Retinal pigment epithelial cell (primary cell): ENCODE results near the gene SLC29A4.
"Not testable (repeated sequence)": the region's sequence is repeated elsewhere in the genome, so short reads cannot be mapped to it uniquely, and the experiment has no call there.

Experiments used
- DNase-seq: peaks from one replicate; pipeline ENCODE4 v3.0.0-alpha.2; 2010; ENCODE audit warnings: low read depth
- H3K4me3 ChIP-seq: 2 replicates; pipeline ENCODE4 v1.5.1; 2011; ENCODE audit warnings: mild to moderate bottlenecking, low read length, control low read depth, moderate library complexity
- TF ChIP-seq, protein P1 (sequence below): conservative IDR thresholded peaks from 2 replicates; pipeline ENCODE4 v1.5.1; 2011; ENCODE audit warnings: low read depth, low read length, control low read depth, inconsistent platforms

Gene SLC29A4

DNA sequence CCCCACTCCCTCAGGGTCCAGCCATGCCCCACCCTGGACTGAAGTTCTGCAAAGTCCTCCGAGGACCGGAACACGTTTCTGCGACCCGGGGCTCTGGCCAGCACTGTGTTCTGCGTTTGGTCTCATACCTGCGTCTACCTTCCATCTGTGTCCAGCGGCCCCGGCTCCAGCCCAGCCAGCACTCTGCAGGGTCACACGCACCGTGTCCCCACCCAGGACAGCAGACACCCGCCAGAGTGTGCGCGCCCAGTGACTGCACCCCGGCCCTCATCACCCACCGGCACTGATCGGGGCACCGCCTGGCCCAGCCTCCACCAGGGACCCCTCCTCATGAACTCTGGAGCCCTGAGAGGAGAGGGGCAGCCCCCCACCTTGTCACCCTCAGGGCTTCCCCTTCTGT is 20.3 kb downstream of the SLC29A4 start:
- H3K4me3 ChIP-seq = no peak overlapping the region
- TF ChIP-seq, protein P1, sequence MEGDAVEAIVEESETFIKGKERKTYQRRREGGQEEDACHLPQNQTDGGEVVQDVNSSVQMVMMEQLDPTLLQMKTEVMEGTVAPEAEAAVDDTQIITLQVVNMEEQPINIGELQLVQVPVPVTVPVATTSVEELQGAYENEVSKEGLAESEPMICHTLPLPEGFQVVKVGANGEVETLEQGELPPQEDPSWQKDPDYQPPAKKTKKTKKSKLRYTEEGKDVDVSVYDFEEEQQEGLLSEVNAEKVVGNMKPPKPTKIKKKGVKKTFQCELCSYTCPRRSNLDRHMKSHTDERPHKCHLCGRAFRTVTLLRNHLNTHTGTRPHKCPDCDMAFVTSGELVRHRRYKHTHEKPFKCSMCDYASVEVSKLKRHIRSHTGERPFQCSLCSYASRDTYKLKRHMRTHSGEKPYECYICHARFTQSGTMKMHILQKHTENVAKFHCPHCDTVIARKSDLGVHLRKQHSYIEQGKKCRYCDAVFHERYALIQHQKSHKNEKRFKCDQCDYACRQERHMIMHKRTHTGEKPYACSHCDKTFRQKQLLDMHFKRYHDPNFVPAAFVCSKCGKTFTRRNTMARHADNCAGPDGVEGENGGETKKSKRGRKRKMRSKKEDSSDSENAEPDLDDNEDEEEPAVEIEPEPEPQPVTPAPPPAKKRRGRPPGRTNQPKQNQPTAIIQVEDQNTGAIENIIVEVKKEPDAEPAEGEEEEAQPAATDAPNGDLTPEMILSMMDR = no peak

DNA sequence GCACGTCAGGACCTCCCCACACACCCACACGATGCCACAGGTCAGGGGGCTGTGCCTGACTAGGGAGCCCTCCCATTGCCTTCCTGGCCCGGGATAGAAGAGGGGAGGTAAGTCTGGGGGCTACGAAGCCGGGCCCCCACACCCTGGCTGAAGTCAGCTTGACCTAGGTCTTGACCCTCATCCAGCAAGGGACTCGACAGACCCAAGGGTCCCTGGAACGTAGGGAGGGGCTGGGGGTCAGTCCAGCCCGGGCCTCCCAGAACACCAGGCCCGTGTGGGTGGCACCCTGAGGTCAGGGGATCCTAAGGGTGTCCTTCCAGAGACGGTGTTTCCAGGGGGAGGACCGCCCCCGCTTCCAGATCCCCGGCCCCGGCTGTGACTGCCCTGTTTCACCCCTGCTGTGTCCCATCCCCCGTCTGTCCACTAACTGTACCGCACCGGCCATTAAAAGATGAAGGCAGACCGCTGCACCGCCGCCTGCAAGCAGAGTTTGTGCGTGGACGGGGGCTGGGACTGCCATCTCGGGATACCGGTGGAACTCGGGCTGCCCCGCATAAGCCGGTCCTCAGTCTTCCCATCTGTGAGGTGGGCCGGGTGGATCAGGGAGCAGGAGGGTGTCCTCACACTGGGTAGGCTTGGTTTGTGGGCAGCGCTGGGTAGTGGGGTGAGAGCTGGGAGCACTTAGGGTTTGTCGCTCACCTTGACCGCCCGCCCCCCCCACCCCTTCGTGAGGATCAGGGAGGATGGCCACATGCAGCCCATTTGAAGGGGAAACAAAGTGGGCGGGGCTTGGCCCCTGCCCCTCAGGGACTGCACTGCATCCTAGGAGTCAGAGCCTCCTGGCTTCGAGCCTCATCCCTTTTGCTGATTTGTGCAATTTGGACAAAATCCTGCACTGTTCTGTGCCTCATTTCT is 21.1 kb downstream of the SLC29A4 start:
- DNase-seq = no peak
- no peak overlapping the region for H3K4me3 ChIP-seq
- TF ChIP-seq, protein P1 = no peak

More for the DNA sequence above, 20.3 kb downstream of the SLC29A4 start:
- no peak for DNase-seq

DNA sequence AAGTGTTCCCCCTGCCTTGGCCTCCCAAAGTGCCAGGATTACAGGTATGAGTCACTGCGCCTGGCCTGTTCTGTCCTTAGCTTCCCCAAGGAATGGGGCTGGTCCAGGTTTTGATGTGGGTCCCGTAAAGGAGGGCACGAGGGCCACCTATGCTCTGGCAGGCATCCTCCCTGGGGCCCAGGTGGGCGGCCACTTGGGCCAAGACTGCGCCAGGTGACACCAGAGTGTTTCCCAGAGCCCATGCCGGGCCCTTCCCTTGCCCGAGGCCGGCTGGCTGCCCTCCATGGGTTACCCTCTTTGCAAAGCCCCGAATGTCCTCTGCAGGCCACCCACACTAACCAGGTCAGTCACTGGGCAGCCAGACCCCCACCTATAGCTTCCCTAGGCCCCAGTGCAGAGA is 22.3 kb downstream of the SLC29A4 start:
- H3K4me3 ChIP-seq, DNase-seq: not testable (repeated sequence)

DNA sequence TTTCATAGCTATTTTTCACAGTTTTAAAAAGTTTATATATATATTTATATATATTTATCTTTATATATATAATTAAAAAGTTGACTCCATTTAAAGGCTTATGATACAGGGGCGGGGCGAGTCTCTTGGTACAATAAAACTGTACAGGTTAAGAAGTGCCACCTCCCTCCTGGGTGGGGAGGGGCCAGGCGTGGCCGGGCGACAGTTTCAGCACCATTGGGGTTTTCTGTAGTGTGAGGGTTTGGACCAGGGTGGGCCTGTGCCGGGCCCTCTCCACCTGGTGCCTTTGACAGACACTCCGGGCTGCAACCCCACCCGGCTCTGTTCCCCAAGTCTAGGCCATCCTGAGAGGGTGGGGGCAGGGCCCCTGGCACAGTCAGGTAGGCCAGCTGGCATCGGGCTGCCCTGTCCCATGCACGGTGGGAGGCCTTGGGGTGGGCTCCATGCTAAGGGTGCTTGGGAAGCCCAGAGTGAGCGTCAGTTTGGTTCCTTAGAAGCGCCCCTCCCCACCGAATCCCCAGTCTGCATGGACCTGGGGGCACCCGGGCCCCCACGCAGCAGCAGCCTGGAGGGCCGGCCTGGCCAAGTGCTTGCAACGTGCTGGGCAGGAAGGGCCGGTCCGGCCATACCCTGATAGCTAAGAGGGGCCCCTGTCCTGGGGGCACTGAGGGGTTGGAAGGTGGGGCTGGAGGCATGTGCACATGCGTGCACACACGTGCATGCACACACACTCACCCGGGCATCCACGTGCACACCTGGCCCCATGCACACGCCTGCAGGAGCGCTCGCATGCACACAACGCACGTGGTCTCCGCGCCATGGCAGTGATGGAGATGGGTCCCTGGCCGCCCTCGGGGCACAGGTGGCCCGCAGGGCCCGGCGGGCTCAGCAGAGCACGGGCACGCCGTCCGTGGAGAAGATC is 24.7 kb downstream of the SLC29A4 start:
- not testable (repeated sequence) for DNase-seq, H3K4me3 ChIP-seq

DNA sequence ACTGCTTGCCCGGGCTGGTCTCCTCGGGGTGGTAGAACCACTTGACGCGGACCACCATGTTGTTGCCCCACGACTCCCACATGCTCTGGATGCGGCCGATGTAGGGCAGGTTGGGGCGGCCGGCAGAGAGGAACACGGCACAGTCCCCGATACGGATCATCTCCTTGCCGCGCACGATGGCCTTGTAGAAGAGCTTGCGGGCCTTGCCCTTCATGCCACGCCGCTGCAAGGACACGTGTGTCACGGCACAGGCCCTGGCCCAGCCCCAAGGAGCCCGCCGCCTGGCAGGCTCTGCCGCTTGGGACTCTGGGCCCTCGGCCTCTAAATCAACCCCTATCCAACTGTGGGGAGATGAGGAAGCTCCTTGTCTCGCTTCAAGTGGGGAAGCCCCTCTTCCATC is 26.4 kb downstream of the SLC29A4 start:
- no peak overlapping the region for H3K4me3 ChIP-seq
- TF ChIP-seq, protein P1 = no peak
- no peak for DNase-seq

DNA sequence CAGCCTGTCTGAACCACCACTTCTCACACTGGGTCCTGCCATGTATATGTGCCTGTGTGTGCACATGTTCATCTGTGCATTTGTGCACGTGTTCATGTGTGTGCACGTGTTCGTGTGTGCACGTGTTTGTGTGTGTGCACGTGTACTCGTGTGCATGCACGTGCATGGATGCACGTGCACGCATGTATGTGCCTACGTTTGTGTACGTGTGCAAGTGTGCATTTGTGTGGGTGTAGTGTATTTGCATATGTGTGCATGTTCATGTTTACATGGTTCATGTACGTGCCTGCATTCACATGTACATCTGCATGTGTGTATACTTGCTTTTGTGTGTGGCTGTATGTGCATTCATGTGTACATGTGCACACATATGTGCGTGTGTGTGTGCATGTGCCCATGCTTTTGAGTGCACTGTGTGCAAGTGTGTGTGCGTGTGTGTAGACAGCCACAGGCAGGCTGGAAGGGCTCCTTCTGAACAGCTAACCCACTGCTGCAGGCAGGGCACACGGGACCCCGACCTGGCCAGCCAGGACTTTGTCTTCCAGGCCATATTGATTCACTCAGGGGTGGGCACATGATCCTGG is 28.2 kb downstream of the SLC29A4 start:
- DNase-seq = no peak
- TF ChIP-seq, protein P1 = no peak
- no peak overlapping the region for H3K4me3 ChIP-seq

DNA sequence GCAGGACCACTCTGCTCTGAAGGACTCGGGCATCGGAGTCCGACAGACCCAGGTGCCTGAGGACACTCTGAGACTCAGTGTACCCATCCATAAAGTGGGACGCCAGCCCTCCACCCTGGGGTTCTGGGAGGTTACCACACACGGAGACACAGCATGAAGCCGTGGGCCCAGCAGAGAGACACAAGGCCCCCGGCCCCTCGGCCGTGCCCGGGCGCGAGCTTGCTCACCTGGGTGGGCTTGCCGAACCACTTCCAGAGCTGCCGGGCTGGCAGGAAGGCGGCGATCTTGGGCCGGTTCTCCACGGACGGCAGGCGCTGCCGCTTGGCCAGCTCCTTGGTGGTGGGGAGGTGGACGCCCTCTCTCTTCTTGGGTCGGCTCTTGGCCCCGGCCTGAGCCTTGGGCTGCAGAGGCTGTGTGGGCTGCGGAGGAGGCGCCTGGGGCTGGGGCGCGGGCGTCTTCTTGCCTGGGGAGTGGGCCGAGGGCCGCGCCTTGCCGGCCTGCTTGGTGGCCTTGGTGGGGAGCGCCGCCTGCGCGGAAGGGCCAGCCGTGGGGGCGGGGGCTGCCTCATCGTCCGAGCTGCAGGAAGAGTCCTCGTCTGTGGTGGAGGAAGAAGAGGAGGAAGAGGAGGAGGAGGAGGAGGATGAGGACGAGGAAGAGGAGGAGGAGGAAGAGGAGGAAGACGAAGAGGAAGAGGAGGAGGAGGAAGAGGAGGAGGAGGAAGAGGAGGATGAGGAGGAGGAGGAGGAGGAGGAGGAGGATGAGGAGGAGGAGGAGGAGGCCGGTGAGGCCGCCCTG is 29.7 kb downstream of the SLC29A4 start:
- not testable (repeated sequence) for H3K4me3 ChIP-seq, DNase-seq

DNA sequence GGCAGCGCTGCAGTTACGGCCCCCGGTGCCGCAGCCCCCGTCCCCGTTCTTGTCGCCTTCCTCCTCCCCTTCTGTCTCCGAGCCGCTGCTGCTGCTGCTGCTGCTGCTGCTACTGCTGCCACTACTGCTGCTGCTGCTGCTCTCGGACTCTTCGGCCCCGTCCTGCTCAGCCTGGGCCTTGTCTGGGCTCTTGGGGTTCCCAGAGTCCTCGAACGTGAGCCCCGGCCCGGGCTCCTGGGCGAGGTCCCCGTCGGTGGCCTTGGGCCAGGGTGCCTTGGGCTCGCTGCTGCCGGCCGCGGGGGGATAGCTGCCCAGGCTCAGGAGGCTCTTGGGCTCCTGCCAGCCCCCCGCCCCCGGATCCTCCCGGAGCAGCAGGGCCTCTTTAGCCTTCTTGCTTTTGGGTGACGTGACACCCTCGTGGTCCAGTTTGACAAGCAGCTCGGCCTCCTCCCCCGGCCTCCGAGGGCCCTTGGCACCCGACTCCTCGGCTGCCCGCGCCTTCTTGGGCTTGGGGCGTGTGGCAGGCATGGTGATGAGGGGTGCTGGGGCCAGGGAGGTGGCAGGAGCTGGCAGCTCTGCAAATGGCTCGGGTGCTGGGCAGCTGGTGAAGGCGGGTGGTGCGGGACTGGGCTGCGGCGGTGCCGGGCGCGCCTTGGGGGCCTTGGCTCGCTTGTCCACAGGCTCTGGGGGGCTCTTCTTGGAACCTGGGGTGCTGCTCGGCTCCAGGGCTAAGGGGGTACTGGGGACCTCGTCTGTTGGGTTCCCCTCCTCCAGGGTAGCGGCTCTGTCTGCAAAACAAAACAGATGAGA is 30.5 kb downstream of the SLC29A4 start:
- H3K4me3 ChIP-seq, DNase-seq: not testable (repeated sequence)
